ENCODE data around the gene MAPK9. TPM values are rescaled to one million over a fixed set of nuclear protein-coding genes. Genes with fewer than 3 reads are reported as not detected.
"Not testable (repeated sequence)": the region's sequence is repeated elsewhere in the genome, so short reads cannot be mapped to it uniquely, and the experiment has no call there.

The MAPK9 gene
- total RNA-seq, 1 donor from 2014 or later: 44.9 TPM

- intact Hi-C loops (cut with micrococcal nuclease): loop anchor here (1.0 to 10.0 kb wide), 3 partner anchors 35 to 201 kb away; partner anchors contain the start of gene RASGEF1C
These were observed 36.6 kb upstream of the MAPK9 start for GRCh38 chr5:180328296-180329137.

- intact Hi-C loops (cut with micrococcal nuclease): loop anchor here (5.0 to 10.0 kb wide), 2 partner anchors 122 to 200 kb away; partner anchors contain the start of gene RASGEF1C
These were observed 35.2 kb upstream of the MAPK9 start for GRCh38 chr5:180326989-180327565.

GRCh38 chr5:180324601-180324950 lies 32.7 kb upstream of the MAPK9 start:
- intact Hi-C loops (cut with micrococcal nuclease): loop anchor here (10.0 kb wide), 1 partner anchor 120 kb away; the partner anchor contains the start of gene RASGEF1C

GRCh38 chr5:180323941-180324600 lies 32.2 kb upstream of the MAPK9 start:
- intact Hi-C loops (cut with micrococcal nuclease): loop anchor here (10.0 kb wide), 1 partner anchor 119 kb away; the partner anchor contains the start of gene RASGEF1C

GRCh38 chr5:180323160-180323559 lies 31.3 kb upstream of the MAPK9 start:
- intact Hi-C loops (cut with micrococcal nuclease): loop anchor here (10.0 kb wide), 1 partner anchor 118 kb away; the partner anchor contains the start of gene RASGEF1C

- intact Hi-C loops (cut with micrococcal nuclease): no loop called here
These were observed 26.7 kb upstream of the MAPK9 start for GRCh38 chr5:180318456-180319089.

GRCh38 chr5:180316586-180316985 lies 24.7 kb upstream of the MAPK9 start:
- intact Hi-C loops (cut with micrococcal nuclease): no loop called here

GRCh38 chr5:180315762-180316212 lies 23.9 kb upstream of the MAPK9 start:
- intact Hi-C loops (cut with micrococcal nuclease): loop anchor here (1.0 kb wide), 1 partner anchor 22 kb away; no protein-coding TSS in a partner anchor

GRCh38 chr5:180313677-180314505 lies 22.0 kb upstream of the MAPK9 start:
- intact Hi-C loops (cut with micrococcal nuclease): no loop called here

GRCh38 chr5:180311216-180311615 lies 19.3 kb upstream of the MAPK9 start:
- intact Hi-C loops (cut with micrococcal nuclease): no loop called here

GRCh38 chr5:180306796-180307195 lies 14.9 kb upstream of the MAPK9 start:
- intact Hi-C loops (cut with micrococcal nuclease): no loop called here

- intact Hi-C loops (cut with micrococcal nuclease): no loop called here
These were observed 13.6 kb upstream of the MAPK9 start for GRCh38 chr5:180305481-180305880.

GRCh38 chr5:180304431-180305375 lies 12.8 kb upstream of the MAPK9 start:
- intact Hi-C loops (cut with micrococcal nuclease): no loop called here

- intact Hi-C loops (cut with micrococcal nuclease): no loop called here
These were observed 12.1 kb upstream of the MAPK9 start for GRCh38 chr5:180304016-180304292.

GRCh38 chr5:180303226-180304015 lies 11.5 kb upstream of the MAPK9 start:
- intact Hi-C loops (cut with micrococcal nuclease): no loop called here

- intact Hi-C loops (cut with micrococcal nuclease): no loop called here
These were observed 10.4 kb upstream of the MAPK9 start for GRCh38 chr5:180302256-180302655.

- intact Hi-C loops (cut with micrococcal nuclease): no loop called here
These were observed 9.4 kb upstream of the MAPK9 start for GRCh38 chr5:180301253-180301652.

GRCh38 chr5:180299526-180299925 lies 7.6 kb upstream of the MAPK9 start:
- intact Hi-C loops (cut with micrococcal nuclease): no loop called here

GRCh38 chr5:180299014-180299413 lies 7.1 kb upstream of the MAPK9 start:
- intact Hi-C loops (cut with micrococcal nuclease): not testable (repeated sequence)

Data from T-helper 2 cell treated with Interferon-gamma antibody and Interleukin-4, amounts not matched to agents 100 ng/mL and 5 ng/mL, for 36 hours (primary cell).